Measurements from ENCODE around the gene PODXL2.

PODXL2 gene

GRCh38 chr3:127606086-127606805 lies 22.7 kb upstream of the PODXL2 start:
- H3K36me3 ChIP-seq (ENCODE audit: control insufficient read depth, insufficient read depth, low read length): peaks cover 94% of the 10 kb centered on the region
- no peak overlapping the region for H3K27ac ChIP-seq (ENCODE audit: low read depth, low read length)
- H3K4me1 ChIP-seq (ENCODE audit: control insufficient read depth, insufficient read depth, low read length): no peaks in the 10 kb centered on the region
- no peaks in the 10 kb centered on the region for H3K9me3 ChIP-seq (ENCODE audit: control insufficient read depth, insufficient read depth, low read depth, low read length)
- no peak overlapping the region for H3K4me3 ChIP-seq (ENCODE audit: low read depth, low read length)
- no peaks in the 10 kb centered on the region for H3K27me3 ChIP-seq (ENCODE audit: control insufficient read depth, insufficient read depth, low read length)
- no peak overlapping the region for H3K9ac ChIP-seq (ENCODE audit: low read length)

GRCh38 chr3:127606981-127607595 lies 21.9 kb upstream of the PODXL2 start:
- H3K36me3 ChIP-seq (ENCODE audit: control insufficient read depth, insufficient read depth, low read length): peaks cover 92% of the 10 kb centered on the region
- no peaks in the 10 kb centered on the region for H3K4me1 ChIP-seq (ENCODE audit: control insufficient read depth, insufficient read depth, low read length)
- no peak overlapping the region for H3K27ac ChIP-seq (ENCODE audit: low read depth, low read length)
- H3K4me3 ChIP-seq (ENCODE audit: low read depth, low read length): no peak overlapping the region
- H3K9me3 ChIP-seq (ENCODE audit: control insufficient read depth, insufficient read depth, low read depth, low read length): no peaks in the 10 kb centered on the region
- no peaks in the 10 kb centered on the region for H3K27me3 ChIP-seq (ENCODE audit: control insufficient read depth, insufficient read depth, low read length)
- H3K9ac ChIP-seq (ENCODE audit: low read length): no peak overlapping the region

GRCh38 chr3:127607675-127608361 lies 21.2 kb upstream of the PODXL2 start:
- no peaks in the 10 kb centered on the region for H3K4me1 ChIP-seq (ENCODE audit: control insufficient read depth, insufficient read depth, low read length)
- peaks cover 92% of the 10 kb centered on the region for H3K36me3 ChIP-seq (ENCODE audit: control insufficient read depth, insufficient read depth, low read length)
- H3K4me3 ChIP-seq (ENCODE audit: low read depth, low read length): no peak overlapping the region
- H3K27me3 ChIP-seq (ENCODE audit: control insufficient read depth, insufficient read depth, low read length): no peaks in the 10 kb centered on the region
- no peak overlapping the region for H3K9ac ChIP-seq (ENCODE audit: low read length)
- no peaks in the 10 kb centered on the region for H3K9me3 ChIP-seq (ENCODE audit: control insufficient read depth, insufficient read depth, low read depth, low read length)
- H3K27ac ChIP-seq (ENCODE audit: low read depth, low read length): no peak overlapping the region

GRCh38 chr3:127608362-127608718 lies 20.6 kb upstream of the PODXL2 start:
- peaks cover 94% of the 10 kb centered on the region for H3K36me3 ChIP-seq (ENCODE audit: control insufficient read depth, insufficient read depth, low read length)
- H3K27ac ChIP-seq (ENCODE audit: low read depth, low read length): no peak overlapping the region
- no peak overlapping the region for H3K4me3 ChIP-seq (ENCODE audit: low read depth, low read length)
- no peaks in the 10 kb centered on the region for H3K9me3 ChIP-seq (ENCODE audit: control insufficient read depth, insufficient read depth, low read depth, low read length)
- no peaks in the 10 kb centered on the region for H3K27me3 ChIP-seq (ENCODE audit: control insufficient read depth, insufficient read depth, low read length)
- no peak overlapping the region for H3K9ac ChIP-seq (ENCODE audit: low read length)
- H3K4me1 ChIP-seq (ENCODE audit: control insufficient read depth, insufficient read depth, low read length): no peaks in the 10 kb centered on the region

GRCh38 chr3:127610105-127610504 lies 18.9 kb upstream of the PODXL2 start:
- Histone ChIP-seq H3K4me1 (ENCODE audit: control insufficient read depth, insufficient read depth, low read length) (no peaks in the 10 kb centered on the region), H3K27ac (ENCODE audit: low read depth, low read length) (no peak overlapping the region), H3K36me3 (ENCODE audit: control insufficient read depth, insufficient read depth, low read length) (peaks cover 95% of the 10 kb centered on the region), H3K27me3 (ENCODE audit: control insufficient read depth, insufficient read depth, low read length) (no peaks in the 10 kb centered on the region), H3K9ac (ENCODE audit: low read length) (no peak overlapping the region), H3K9me3 (ENCODE audit: control insufficient read depth, insufficient read depth, low read depth, low read length) (no peaks in the 10 kb centered on the region), H3K4me3 (ENCODE audit: low read depth, low read length) (no peak overlapping the region)

- Histone ChIP-seq H3K27ac (ENCODE audit: low read depth, low read length) (no peak overlapping the region), H3K4me1 (ENCODE audit: control insufficient read depth, insufficient read depth, low read length) (no peaks in the 10 kb centered on the region), H3K27me3 (ENCODE audit: control insufficient read depth, insufficient read depth, low read length) (no peaks in the 10 kb centered on the region), H3K4me3 (ENCODE audit: low read depth, low read length) (no peak overlapping the region), H3K9me3 (ENCODE audit: control insufficient read depth, insufficient read depth, low read depth, low read length) (no peaks in the 10 kb centered on the region), H3K9ac (ENCODE audit: low read length) (no peak overlapping the region), H3K36me3 (ENCODE audit: control insufficient read depth, insufficient read depth, low read length) (peaks cover 96% of the 10 kb centered on the region)
Observed at GRCh38 chr3:127611251-127611650, 17.7 kb upstream of the PODXL2 start.

- H3K9ac ChIP-seq (ENCODE audit: low read length): no peak overlapping the region
- H3K4me3 ChIP-seq (ENCODE audit: low read depth, low read length): no peak overlapping the region
- no peaks in the 10 kb centered on the region for H3K9me3 ChIP-seq (ENCODE audit: control insufficient read depth, insufficient read depth, low read depth, low read length)
- no peak overlapping the region for H3K27ac ChIP-seq (ENCODE audit: low read depth, low read length)
- H3K4me1 ChIP-seq (ENCODE audit: control insufficient read depth, insufficient read depth, low read length): no peaks in the 10 kb centered on the region
- H3K36me3 ChIP-seq (ENCODE audit: control insufficient read depth, insufficient read depth, low read length): peaks cover 96% of the 10 kb centered on the region
- H3K27me3 ChIP-seq (ENCODE audit: control insufficient read depth, insufficient read depth, low read length): no peaks in the 10 kb centered on the region
Observed at GRCh38 chr3:127612966-127613365, 16.0 kb upstream of the PODXL2 start.

GRCh38 chr3:127613406-127613805 lies 15.6 kb upstream of the PODXL2 start:
- no peaks in the 10 kb centered on the region for H3K4me1 ChIP-seq (ENCODE audit: control insufficient read depth, insufficient read depth, low read length)
- peaks cover 96% of the 10 kb centered on the region for H3K36me3 ChIP-seq (ENCODE audit: control insufficient read depth, insufficient read depth, low read length)
- no peak overlapping the region for H3K27ac ChIP-seq (ENCODE audit: low read depth, low read length)
- no peak overlapping the region for H3K9ac ChIP-seq (ENCODE audit: low read length)
- H3K4me3 ChIP-seq (ENCODE audit: low read depth, low read length): no peak overlapping the region
- no peaks in the 10 kb centered on the region for H3K27me3 ChIP-seq (ENCODE audit: control insufficient read depth, insufficient read depth, low read length)
- H3K9me3 ChIP-seq (ENCODE audit: control insufficient read depth, insufficient read depth, low read depth, low read length): no peaks in the 10 kb centered on the region

- Histone ChIP-seq H3K36me3 (ENCODE audit: control insufficient read depth, insufficient read depth, low read length) (peaks cover 97% of the 10 kb centered on the region), H3K9me3 (ENCODE audit: control insufficient read depth, insufficient read depth, low read depth, low read length) (no peaks in the 10 kb centered on the region), H3K4me1 (ENCODE audit: control insufficient read depth, insufficient read depth, low read length) (no peaks in the 10 kb centered on the region), H3K27me3 (ENCODE audit: control insufficient read depth, insufficient read depth, low read length) (no peaks in the 10 kb centered on the region), H3K4me3 (ENCODE audit: low read depth, low read length) (no peak overlapping the region), H3K9ac (ENCODE audit: low read length) (no peak overlapping the region), H3K27ac (ENCODE audit: low read depth, low read length) (no peak overlapping the region)
Observed at GRCh38 chr3:127614928-127615589, 13.9 kb upstream of the PODXL2 start.

- Histone ChIP-seq H3K4me1 (ENCODE audit: control insufficient read depth, insufficient read depth, low read length) (no peaks in the 10 kb centered on the region), H3K36me3 (ENCODE audit: control insufficient read depth, insufficient read depth, low read length) (peaks cover 97% of the 10 kb centered on the region), H3K27ac (ENCODE audit: low read depth, low read length) (no peak overlapping the region), H3K4me3 (ENCODE audit: low read depth, low read length) (no peak overlapping the region), H3K27me3 (ENCODE audit: control insufficient read depth, insufficient read depth, low read length) (no peaks in the 10 kb centered on the region), H3K9ac (ENCODE audit: low read length) (no peak overlapping the region), H3K9me3 (ENCODE audit: control insufficient read depth, insufficient read depth, low read depth, low read length) (no peaks in the 10 kb centered on the region)
Observed at GRCh38 chr3:127615631-127616305, 13.2 kb upstream of the PODXL2 start.

Measured in HUES6 (cell line).